Adipose tissue (tissue), 3 donors: Measurements from ENCODE around the gene ATP2B2. TPM values are rescaled to one million over a fixed set of nuclear protein-coding genes. Genes with fewer than 3 reads are reported as not detected.

ENCODE experiments used
- H3K27ac ChIP-seq: one replicate; pipeline ENCODE4 v1.5.1; 2013; ENCODE audit warnings: low read depth, low read length
- WGBS, 3 donors: extraction: QIAGEN DNeasy Blood & Tissue Kit; methylation state at CpG; one replicate each; pipeline ENCODE4 v1.1.7; 2013; 5-methylcytosine and 5-hydroxymethylcytosine counted together
- polyA plus RNA-seq, 3 donors: library from polyadenylated mRNA; stranded (reverse); fragments of 200-250 nt; gene quantifications; one replicate each; pipeline ENCODE4 v1.2.3, GENCODE V29; 2013
- donor health status: healthy with polysubstance abuse.
- donor health status: Bipolar disorder and iron deficiency.
- donor health status: healthy.

ATP2B2 gene
- polyA plus RNA-seq, 3 donors = 0.02 to 0.79 (median 0.03) TPM

GRCh38 chr3:10338591-10339353 lies 166.6 kb downstream of the ATP2B2 start:
- H3K27ac ChIP-seq = no peak overlapping the region
- WGBS, 3 donors = 53 to 70% (median 54%) methylated on average over 12 of the region's 12 CpGs

- 81 to 89% (median 87%) methylated on average over 16 of the region's 16 CpGs for WGBS, 3 donors
- H3K27ac ChIP-seq = no peak overlapping the region
Measured at GRCh38 chr3:10338164-10338470, 167.3 kb downstream of the ATP2B2 start.

GRCh38 chr3:10337323-10338163 lies 167.8 kb downstream of the ATP2B2 start:
- WGBS, 3 donors = 77 to 82% (median 77%) methylated on average over 17 to 20 of the region's 20 CpGs
- H3K27ac ChIP-seq = no peak overlapping the region

- 78 to 89% (median 89%) methylated on average over 11 of the region's 11 CpGs for WGBS, 3 donors
Measured at GRCh38 chr3:10336761-10337160, 168.6 kb downstream of the ATP2B2 start.

GRCh38 chr3:10335871-10336622 lies 169.3 kb downstream of the ATP2B2 start:
- H3K27ac ChIP-seq = no peak overlapping the region
- WGBS, 3 donors = 84 to 90% (median 88%) methylated on average over 29 of the region's 29 CpGs

More at GRCh38 chr3:10336761-10337160, 168.6 kb downstream of the ATP2B2 start:
- no peak overlapping the region for H3K27ac ChIP-seq

- 73 to 81% (median 77%) methylated on average over 4 of the region's 4 CpGs for WGBS, 3 donors
Measured at GRCh38 chr3:10335190-10335738, 170.1 kb downstream of the ATP2B2 start.

GRCh38 chr3:10334459-10334858 lies 170.9 kb downstream of the ATP2B2 start:
- WGBS, 3 donors = 61 to 69% (median 69%) methylated on average over 12 of the region's 12 CpGs
- no peak overlapping the region for H3K27ac ChIP-seq

More at GRCh38 chr3:10335190-10335738, 170.1 kb downstream of the ATP2B2 start:
- no peak overlapping the region for H3K27ac ChIP-seq

GRCh38 chr3:10334042-10334441 lies 171.3 kb downstream of the ATP2B2 start:
- H3K27ac ChIP-seq = no peak overlapping the region
- WGBS, 3 donors = 85 to 91% (median 91%) methylated on average over 11 of the region's 11 CpGs

GRCh38 chr3:10333349-10333650 lies 172.1 kb downstream of the ATP2B2 start:
- WGBS, 3 donors = 47 to 79% (median 52%) methylated on average over 2 of the region's 2 CpGs
- H3K27ac ChIP-seq = no peak overlapping the region

GRCh38 chr3:10332481-10333348 lies 172.7 kb downstream of the ATP2B2 start:
- no peak overlapping the region for H3K27ac ChIP-seq
- 84 to 87% (median 87%) methylated on average over 20 of the region's 20 CpGs for WGBS, 3 donors

GRCh38 chr3:10331320-10331719 lies 174.1 kb downstream of the ATP2B2 start:
- H3K27ac ChIP-seq = no peak overlapping the region
- WGBS, 3 donors = 82 to 85% (median 84%) methylated on average over 8 of the region's 8 CpGs

GRCh38 chr3:10330319-10330718 lies 175.1 kb downstream of the ATP2B2 start:
- WGBS, 3 donors = 63 to 84% (median 82%) methylated on average over 12 of the region's 12 CpGs

GRCh38 chr3:10329495-10330015 lies 175.8 kb downstream of the ATP2B2 start:
- WGBS, 3 donors = 66 to 84% (median 78%) methylated on average over 14 of the region's 14 CpGs
- no peak overlapping the region for H3K27ac ChIP-seq

More at GRCh38 chr3:10330319-10330718, 175.1 kb downstream of the ATP2B2 start:
- no peak overlapping the region for H3K27ac ChIP-seq

- 28 to 49% (median 39%) methylated on average over 31 of the region's 31 CpGs for WGBS, 3 donors
- H3K27ac ChIP-seq = no peak overlapping the region
Measured at GRCh38 chr3:10328460-10329071, 176.8 kb downstream of the ATP2B2 start.

- H3K27ac ChIP-seq = no peak overlapping the region
- 56 to 65% (median 58%) methylated on average over 10 of the region's 10 CpGs for WGBS, 3 donors
Measured at GRCh38 chr3:10327592-10327991, 177.8 kb downstream of the ATP2B2 start.

- no peak overlapping the region for H3K27ac ChIP-seq
- WGBS, 3 donors = 90 to 100% (median 91%) methylated on average over 1 of the region's 1 CpG
Measured at GRCh38 chr3:10322352-10322710, 183.1 kb downstream of the ATP2B2 start.

- no peak overlapping the region for H3K27ac ChIP-seq
- WGBS, 3 donors = 90 to 94% (median 91%) methylated on average over 8 of the region's 8 CpGs
Measured at GRCh38 chr3:10321630-10322351, 183.6 kb downstream of the ATP2B2 start.
